ENCODE results near the gene SNRPD3. TPM values are rescaled to one million over a fixed set of nuclear protein-coding genes. Genes with fewer than 3 reads are reported as not detected.
"Not testable (repeated sequence)": the region's sequence is repeated elsewhere in the genome, so short reads cannot be mapped to it uniquely, and the experiment has no call there.

Gene SNRPD3
- polyA plus RNA-seq, 5 donors, result 153 to 199 (median 172) TPM

- DNase-seq, result no peak
Observed at GRCh38 chr22:24589518-24590030, 33.8 kb downstream of the SNRPD3 start.

- no peak for DNase-seq
Observed at GRCh38 chr22:24590596-24591173, 34.9 kb downstream of the SNRPD3 start.

DNA sequence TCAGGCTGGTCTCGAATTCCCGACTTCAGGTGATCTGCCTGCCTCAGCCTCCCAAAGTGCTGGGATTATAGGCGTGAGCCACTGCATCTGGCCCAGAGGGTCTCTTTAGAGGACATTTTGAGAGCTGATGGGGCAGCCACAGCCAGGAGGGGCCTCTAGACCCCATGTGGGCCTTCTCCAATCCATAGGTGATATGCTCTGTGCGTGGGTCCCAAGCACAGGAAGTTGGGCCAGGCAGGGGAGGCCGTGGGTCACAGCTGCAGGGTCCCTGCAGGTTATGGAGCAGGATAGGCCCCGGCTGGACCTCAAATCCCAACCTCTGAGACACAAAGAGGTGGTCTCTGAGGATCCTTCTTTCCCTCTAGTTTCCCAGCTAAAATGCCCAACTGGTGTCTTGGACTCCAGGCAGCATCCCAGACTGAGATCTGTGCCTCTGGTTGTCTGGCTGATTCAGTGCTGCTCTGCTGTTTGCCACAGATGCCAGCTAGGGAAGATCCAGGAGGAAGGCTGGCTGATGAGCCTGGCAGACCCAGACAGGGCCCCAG is 35.6 kb downstream of the SNRPD3 start:
- no peak for DNase-seq

DNA sequence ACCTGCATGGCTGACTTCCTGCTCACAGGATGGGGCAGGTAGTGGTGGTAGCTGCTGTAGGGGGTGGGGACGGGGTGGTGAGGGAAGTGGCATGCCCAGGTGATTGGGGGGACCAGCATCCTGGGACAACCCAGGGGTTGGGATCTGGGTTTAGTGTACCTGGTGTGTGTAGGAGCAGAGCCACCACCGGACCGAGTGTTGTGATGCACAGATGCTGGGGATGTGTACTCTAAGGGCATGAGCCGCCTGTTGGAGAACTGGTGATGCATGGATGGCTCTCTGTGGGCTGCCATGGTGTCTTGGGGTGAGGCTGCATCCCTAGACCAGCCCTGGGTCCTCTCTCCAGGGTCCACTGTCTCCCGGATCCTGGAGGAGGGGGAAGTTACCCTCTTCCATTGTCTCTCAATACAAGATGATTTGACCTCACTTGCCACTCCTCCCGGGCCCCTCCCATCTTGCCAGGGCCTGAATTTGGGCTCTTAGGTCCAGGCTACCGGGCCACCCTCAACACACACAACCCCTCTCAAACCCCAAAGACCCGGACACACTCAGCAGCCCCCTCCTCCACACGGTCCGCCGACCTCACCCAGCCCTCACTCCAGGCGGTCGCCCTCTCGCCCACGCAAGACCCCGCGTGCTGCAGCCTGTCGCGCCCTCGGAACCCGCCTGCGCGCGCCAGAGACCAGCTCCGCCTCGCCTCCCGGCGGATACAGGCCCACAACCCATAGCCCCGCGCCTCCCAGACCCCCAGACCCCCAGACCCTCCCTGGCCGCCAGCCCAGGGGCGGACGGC is 36.5 kb downstream of the SNRPD3 start:
- DNase-seq, result peak in 1 of 2 donors; percentile 22

DNA sequence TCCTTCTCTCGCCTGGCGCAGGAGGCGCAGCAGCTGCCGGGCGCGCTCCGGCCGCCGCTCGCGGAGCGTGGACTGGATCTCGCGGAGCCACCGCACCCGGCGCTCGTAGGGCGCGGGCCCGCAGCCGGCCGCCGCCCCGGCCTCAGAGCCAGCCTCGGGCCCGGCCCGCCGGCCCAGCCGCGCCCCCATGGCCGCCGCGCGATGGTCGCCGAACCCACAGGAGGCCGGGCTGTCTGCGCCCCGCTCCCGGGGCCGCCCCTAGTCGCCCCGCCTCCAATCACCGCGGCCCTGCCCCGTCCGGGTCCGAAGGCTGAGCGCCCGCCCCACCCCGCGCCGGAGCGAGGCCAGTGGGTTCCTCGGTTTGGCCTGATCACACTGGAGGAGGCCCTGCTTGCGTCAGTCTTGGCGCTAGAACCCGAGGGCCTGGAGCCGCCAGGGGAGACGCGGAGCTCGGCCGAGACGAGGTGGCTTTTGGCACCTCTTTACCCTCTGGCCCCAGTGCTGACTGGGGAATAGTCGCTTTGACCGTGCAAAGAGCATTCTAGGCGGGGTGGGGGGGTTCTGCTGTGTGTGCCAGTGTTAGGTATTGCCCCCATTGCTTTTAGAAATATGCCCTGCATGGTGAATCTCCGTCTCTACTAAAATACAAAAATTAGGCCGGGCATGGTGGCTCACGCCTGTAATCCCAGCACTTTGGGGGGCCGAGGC is 37.2 kb downstream of the SNRPD3 start, which contains the start of gene LRRC75B:
LRRC75B (minus strand) TSS at position 223 of the 708 bp plus-strand sequence; CDS start at position 189, 34 bp downstream.
- DNase-seq, result peak; percentile 90 to 91

- DNase-seq, result not testable (repeated sequence)
Observed at GRCh38 chr22:24593559-24593835, 37.7 kb downstream of the SNRPD3 start.

DNA sequence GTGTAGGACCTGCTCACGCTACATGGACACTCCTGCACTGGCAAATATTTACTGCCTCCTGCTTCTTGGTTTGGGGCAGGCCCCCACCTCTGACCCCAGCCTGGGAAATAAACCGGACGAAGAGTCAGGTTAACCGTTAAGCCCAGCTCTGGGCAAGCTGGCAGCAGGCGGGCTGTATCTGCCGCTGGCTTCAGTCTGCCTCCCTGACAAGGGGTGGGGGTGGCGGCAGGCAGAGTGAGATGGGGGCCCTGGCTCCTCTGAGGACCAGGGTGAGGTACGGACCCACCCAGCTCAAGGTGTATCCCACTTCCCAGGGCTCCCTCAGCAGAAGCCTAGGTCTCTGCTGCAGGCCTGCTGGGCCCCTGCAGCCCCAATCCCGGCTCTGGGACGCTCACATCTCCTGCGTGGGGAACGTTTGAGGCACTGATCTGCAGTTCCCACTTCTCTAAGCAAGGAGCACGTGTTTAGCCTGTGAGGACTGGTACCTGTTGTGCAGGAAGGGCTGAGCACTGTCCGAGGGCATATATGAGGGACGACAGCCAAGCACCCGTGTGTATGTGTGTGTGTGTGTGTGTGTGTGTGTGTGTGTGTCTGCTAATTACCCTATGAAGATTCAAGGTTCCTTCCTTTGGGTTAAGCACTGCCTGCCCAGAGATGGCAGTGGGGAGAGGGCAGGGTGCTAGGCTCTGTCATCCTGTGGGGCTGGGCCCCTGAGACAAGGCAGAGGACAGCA is 38.2 kb downstream of the SNRPD3 start:
- no peak for DNase-seq

- DNase-seq, result no peak
Observed at GRCh38 chr22:24594569-24595120, 38.8 kb downstream of the SNRPD3 start.

- no peak for DNase-seq
Observed at GRCh38 chr22:24595228-24595627, 39.4 kb downstream of the SNRPD3 start.

DNA sequence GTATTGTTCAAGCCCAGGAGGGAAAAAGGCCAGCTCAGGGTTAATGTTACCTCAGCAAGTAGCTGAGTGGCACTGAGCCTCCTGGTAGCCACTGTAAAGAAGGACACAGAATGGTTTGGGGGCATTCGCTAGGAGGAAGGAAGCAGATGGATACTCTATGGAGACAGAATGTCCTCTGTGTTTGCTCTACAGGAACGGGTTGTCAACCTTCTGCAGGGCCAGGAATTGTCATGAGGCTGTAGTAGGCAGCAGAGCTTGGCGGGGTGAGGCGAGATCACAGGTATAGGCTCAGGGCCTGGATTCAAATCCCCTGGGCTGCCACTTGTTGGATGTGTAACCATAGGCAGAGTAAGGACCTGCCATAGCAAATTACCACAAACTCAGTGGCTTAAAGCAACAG is 40.1 kb downstream of the SNRPD3 start:
- no peak for DNase-seq

DNA sequence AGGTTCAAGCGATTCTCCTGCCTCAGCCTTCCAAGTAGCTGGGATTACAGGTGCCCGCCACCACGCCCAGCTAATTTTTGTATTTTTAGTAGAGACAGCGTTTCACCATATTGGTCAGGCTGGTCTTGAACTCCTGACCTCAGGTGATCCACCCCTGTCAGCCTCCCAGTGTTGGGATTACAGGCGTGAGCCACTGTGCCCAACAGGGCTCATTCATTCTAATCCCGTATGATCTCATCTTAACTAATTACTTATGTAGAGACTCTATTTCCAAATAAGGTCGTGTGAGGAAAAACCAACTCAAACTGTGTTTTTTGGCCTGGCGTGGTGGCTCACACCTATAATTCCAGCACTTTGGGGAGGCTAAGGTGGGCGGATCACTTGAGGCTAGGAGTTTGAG is 41.3 kb downstream of the SNRPD3 start:
- not testable (repeated sequence) for DNase-seq

DNA sequence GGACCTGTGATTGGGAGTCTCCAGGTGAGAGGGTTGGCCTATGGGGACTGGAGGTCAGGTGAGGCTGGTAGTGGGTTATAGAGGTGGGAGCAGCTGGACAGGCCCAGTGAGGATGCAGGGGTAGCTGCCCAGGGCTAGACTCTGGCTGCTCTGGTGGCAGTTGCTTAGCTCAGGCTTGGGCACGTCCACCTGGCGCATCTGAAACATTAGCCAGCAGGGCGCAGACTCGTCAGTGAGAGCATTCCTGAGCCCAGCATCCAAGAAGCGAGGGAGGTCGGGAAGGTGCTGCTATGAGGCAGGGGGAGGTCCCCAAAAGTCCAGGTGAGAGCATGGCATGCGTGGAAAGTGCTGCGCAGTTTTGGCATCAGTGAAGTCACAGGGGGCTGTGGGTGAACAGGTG is 43.7 kb downstream of the SNRPD3 start:
- no peak for DNase-seq

- not testable (repeated sequence) for DNase-seq
Observed at GRCh38 chr22:24599958-24600715, 44.3 kb downstream of the SNRPD3 start.

DNA sequence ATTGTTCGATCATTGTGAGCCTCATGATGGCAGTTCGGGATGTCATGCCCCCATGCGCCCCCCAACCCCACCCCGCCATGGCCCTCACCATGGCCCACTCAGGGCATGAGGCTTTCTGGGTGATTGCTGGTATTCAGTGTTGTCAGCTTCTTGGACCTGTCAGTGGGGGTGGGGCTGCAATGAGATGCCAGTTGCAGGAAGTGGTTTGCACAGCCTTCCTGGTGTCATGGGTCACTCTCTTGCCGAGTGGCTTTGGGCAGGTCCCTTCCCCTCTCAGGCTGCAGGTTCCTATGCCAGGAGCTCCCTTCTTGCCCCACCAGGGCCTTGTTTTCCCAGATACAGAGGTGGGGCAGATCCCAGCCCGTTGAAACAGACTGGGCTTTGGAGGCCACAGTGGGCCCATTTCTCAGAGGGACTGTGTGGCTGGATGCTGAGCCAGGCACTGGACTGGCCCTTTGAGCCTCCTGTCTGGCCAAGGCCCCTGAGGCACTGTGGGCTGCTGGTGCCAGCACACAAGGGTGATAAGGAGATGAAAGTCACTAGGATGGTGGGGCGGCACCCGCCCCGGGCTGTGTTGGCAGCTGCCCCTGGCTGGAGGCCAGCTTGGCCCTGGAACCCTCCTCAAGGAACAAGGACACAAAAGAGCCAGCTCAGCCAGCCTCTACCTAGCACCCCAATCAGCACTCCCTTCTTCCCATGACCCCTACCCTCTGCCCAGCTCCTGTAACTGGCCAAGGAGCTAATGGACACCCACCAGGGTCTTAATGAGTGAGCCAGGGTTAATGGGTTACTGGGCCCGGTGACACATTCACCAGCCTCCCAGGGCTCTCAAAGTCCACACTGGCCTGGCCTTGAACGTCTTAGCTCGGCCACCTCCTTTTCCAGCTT is 45.7 kb downstream of the SNRPD3 start:
- DNase-seq, result no peak

DNA sequence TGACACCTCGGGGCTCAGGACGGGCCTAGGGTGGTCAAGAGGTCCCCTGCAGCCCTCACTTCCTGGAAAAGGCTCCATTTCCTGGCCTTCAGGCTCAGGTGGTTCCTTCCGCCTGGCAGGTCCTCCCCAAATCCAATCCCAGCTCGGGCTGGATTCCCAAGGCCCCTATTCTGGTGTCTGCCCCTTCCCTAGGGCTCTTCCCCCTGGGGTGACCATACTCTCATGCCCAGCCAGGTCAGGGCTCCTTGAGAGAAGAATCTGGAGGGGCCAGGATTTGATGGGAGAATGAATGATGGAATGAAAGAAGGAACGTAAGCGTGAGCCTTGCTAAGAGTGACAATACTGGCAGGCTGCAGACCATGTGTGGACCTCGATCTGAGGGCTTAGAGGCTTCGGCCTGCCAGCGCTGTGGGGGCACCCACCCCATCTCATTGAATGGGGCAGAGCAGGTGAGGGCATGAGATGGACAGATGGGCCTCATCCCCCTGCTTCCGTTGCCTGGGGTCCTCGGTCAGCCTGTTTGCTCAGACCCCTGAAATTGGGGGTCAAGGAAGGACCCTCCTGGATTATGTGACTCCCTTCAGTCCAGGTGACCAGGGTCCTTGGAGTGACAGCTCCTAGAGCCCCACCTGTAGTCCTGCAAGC is 46.4 kb downstream of the SNRPD3 start:
- DNase-seq, result not testable (repeated sequence)

DNA sequence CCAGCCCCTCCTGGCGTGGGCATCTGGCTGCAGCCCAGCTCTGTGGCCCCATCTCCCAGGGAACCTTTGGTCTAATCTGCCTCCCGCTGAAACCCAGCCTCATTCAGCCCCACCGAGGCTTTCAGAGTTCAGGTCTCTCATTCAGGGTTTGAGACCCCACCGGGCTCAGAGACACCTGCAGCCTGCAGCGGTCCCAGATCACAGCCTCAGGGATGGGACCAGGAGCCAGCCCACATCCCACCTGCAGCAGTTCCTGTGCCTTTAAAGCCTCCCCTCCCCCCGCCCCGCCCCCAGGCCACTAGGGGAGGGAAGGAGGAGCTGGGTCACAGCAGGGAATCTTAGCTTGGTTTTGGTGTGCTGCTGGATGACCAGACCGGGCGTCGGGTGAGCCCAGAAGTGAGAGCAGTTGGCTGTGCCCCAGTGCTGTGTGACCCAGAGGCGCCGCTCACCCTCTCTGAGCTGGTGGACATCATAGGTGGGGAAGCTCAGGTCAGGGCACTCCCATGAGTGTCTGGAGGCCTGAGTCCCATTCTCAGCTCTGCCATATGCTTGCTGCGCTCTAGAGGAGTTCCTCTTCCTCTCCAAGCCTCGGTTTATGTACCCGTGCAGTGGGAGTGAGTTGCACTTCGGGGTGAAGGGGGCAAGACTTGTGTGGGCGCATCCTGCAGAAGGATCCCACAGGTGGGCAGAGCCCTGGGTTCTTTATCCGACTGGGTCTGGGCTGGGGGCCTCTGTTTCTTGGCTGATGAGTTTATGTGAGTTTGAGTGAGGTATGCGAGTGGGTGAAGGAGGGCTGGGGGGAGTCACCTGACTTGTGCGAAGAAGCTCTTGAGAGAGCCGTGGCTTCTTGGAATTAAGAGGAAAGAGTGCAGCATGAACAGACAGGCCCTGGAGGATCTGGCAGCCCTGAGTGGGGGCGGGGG is 47.3 kb downstream of the SNRPD3 start, which contains the start of gene GGT1:
GGT1 (plus strand) TSS at position 347 of the 923 bp plus-strand sequence. CDS start 7,889 bp downstream, outside the sequence.
- DNase-seq, result not testable (repeated sequence)

DNA sequence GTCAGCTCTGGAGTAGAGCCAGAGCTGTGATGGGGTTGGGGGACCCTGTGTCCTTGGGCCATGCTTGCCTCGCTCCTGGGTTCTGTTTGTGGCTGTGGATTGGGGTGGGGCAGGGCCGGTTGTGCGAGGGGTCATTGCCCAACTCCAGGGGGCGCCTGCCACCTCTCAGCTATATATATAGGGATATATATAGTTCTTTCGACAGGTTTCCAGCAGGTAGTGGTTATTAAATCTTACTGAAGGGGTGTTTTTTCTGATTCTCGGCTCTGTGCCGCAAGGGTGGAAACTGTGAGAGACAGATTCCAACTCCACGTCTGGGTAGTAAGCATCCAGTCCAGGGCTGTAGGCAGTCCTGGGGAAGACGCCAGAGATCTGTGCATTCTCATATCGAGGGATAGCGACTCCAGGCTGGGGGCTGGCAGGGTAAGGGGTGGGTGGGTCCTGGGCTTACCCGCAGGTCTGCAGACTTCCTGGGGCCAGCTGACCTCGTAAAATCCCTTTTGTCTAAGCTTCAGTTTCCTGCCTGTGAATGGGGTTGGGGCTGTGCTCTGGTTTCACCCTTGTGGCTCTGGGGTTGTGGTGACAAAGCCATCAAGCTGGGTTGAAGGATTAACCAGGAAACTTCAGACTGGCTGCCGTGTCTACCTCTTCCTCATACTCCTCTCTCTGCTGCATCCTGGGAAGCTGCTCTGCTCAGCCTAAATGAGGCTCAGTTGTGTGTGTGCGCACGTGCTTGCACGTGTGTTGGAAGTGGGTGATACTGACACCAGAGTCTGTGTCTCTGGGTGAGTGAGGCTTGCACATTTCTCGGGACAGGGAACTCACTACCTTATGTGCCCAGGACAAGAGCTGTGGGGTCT is 48.2 kb downstream of the SNRPD3 start:
- DNase-seq, result not testable (repeated sequence)

All from right lung (tissue), 5 donors.